Medulla oblongata (tissue), 1 donor: ENCODE measurements around the gene JAKMIP1.
A peak's percentile ranks its signal among the peaks of the same experiment; 100 is the strongest.

Experiments used
- DNase-seq: peaks from one replicate; pipeline ENCODE4 v3.0.0-alpha.2; 2015; ENCODE audit errors: extremely low spot score

Gene JAKMIP1

DNA sequence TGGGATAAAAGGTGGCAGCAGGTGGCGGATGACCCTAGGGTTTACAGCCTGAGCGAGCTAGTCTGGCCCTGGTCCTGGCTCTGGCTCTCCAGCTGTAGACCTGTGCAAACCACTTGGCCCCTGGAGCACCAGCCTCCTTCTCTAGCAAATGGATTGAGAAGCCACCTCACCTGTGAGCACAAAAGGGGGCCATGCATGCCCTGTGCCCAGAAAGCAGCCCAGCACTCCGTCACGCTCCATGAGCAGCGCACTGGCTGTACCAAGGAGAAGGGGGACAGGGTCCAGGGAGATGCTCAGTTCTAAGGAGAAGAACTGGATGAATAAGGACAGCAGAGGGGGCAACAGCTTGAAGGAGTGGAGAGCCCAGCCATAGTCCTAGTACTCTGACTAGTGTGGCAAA is 135.2 kb downstream of the JAKMIP1 start:
- no peak for DNase-seq

DNA sequence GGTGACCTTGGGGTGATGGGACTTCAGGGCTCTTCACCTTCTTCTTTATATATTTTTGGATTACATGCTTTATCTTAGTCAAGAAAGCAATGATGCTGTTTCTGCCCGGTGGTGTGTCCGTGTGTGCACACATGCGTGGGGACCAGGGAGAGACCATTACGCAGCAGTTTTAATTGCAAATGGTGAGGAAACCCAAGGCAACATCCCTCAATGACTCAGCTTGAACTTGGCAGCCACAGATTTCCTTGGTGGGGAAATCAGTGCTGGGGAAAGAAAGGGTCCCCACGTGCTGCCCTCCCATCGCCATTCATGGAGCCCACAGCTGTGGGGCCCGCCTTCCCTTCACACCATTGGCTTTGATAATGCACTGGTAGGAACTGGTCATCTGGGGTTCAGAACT is 136.0 kb downstream of the JAKMIP1 start:
- DNase-seq = no peak

DNA sequence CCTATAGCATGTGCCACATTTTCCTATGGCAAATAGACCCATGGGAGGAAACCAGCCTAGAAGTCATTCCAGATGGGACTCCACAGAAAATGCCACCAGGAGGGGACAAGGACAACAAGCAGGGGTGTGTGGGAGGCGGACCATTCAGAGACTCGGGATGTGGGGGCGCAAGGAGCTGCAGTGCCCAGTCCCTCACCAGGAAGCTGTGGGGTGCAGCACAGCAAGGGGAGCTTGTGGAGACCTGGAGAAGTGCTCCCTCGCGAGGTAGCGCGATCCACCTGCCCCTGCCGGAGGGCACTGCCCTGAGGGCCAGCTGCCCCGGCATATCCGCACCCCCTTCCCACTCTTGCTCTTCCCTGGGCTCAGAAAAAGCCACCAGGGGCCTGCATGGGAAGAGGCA is 136.7 kb downstream of the JAKMIP1 start:
- no peak for DNase-seq

DNA sequence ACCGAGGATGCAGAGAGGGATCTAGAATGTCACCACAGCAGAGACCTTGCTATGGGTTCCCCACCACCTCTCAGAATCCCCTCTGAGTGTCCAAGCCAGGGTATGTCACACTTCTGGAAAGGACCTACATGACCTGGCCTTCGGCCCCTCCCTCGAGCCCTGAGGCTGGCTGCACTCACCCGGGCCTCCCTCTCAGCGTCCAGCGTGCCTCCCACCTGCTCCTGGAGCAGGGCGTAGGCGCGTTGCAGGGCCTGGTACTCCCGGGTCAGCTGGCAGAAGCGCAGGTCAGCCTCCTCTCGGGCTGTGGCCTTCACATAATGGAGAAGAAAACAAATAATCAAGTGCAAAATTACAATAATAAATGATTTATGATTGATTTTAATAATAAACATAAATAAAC is 138.2 kb downstream of the JAKMIP1 start:
- DNase-seq = no peak

DNA sequence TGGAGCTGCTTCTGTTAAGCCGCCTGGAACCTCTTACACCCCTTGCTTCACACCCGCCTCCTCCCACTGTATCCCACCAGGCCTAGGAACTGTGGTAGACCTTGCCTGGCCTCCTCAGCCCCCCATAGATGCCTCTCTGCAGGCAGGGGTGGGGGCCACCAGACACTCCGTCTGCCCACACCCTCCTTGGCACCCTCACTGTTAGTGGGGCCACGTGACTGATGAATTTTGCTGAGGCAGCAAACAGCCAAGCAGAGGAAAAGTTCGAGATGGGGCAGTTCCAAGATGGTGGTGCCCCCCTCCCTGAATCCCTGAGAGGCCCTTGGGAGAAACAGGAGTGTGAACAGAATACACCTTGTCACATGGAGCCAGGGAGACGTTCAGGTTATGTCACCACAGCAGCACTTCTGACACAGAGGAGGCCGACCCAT is 141.0 kb downstream of the JAKMIP1 start:
- DNase-seq = no peak

DNA sequence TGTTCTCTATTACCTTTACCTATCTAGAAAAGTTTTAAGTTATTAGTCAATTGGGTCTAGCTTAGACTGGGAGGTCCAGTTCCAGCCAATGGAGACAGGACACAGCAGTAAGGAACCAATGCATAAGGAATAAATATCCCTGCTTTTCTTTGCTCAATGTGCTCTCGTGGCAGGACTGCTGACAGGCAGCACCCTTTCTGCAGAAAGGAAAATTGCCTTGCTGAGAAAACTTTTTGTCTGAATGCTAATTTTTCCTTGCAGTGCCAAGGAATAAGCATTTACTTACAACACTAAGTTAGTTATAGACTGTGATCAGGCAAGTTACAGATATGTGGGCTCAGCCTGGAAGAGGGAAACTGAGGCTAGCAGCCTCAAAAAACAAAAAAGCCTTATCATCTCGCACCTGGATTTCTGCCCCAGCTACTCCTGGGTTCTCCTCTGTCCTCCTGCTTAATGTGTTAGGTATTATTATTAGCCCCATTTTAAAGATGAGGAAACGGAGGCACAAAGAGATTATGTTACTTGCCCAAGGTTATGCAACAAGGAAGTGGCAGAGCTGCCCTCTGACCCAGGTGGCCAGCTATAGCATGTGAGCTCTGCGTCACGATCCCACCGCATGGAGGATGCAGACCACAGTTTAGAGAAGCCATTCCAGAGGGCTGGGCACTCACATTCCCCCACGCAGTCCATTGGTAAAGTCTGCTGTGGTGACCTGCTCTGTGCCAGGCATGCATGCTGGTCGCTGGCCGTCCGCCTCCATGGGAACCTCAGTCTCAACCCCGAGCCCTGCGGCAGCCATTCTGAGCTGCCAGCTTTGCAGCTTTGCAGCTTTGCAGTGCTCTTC is 141.6 kb downstream of the JAKMIP1 start:
- DNase-seq = no peak

DNA sequence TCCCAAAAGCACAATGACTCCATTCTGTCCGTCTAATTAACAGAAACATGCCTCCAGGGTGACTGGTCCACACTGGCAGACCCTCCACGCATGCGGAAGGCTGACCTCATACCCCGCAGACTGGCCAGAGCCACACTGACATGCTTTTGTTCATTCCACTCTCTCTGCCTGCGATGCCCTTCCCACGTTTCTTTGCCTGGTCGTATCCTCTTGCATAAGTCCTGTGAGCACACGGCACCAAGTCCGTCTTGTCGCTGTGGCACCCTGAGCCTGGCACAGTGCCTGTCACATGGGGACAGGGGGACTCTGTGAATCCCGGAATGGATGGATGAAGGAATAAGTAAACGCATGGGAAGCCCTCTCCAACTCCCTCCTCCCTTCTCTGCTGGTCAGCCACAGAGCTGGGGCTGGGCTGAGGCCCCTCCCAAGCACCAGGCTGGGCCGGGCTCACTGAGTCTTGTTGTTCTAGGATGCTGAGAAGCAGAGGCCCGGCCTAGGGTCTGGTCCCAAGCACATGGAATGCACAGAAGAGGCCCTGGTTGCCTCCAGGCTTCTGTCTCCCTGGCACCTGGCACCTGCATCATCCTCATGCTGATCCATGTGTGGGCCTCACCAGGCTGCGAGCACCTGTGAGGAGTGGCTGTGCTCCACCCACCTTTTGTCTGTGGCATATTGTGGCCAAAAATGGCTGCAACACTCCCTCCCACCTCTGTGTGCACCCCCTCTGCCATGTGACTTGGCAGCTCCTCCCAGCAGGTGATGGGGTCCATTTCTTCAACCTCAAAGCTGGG is 143.2 kb downstream of the JAKMIP1 start:
- DNase-seq = peak; percentile 5

DNA sequence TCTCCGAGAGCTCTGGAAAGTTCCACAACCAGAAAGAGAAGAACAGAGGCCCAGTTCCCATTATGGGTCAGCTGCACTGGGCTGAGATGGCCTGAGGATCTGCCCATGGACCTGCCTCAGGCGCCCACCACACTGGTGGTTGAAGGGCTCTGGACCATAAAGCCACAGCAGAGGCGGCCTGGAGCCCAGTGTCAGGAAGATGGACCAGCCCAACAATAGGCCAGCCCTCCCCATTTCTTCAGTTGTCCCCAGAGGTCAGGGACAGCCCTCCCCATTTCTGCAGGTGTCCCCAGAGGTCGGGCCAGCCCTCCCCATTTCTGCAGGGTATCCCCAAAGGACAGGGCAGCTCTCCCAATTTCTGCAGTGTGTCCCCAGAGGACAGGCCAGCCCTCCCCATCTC is 144.9 kb downstream of the JAKMIP1 start:
- DNase-seq = no peak

DNA sequence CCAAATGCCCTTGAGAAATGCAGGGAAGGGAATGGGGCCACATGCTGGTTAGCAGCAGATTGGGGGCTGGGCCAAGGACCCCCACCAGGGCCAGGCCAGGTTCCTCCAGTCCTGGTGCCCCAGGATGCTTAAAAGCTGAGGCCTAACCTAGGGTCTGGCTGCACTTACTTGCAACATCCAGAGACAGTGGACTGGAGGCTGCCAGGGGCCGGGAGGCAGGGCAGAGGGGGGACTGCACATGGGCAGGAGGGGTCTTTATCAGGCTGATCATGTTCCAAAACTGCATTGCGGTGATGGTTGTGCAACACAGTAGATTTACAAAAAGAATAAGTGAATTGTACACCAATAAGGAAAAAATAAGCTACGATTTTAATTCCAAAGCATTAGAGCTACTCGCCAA is 145.3 kb downstream of the JAKMIP1 start:
- DNase-seq = no peak

DNA sequence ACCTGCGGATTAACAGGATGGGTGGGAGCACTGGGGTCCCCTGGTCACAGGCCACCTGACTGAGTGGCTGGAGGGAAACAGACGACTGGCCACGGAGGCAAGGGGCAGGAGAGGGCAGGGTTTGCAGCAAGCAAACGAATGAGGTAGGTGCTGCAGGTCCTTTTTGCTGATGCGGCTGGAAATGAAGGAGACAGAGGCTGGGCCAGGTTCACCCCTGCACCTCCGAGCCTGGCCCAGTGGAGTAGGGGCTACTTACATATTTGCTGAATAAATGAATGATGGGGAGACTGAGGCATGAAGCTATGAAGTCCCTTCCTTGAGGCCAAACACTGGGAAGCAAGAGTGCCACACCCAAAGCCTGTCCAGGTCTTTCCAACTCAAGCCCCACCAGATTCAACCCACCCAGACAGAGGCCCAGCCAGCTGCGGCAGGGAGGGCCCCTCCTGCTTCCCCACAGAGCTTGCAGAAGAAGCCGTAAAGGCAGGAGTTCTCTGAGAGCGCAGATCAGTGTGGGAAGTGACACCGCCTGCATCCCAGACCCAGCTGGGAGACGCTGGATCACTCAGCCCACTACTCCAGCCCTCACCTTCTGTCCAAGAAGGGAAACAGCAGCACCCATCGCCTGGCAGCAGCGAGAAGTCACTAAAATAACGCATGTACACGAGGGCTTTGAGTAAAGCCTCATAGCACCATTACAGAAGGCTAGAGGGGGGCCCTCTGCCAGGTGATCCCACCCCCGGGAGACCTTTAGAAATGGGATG is 146.0 kb downstream of the JAKMIP1 start:
- DNase-seq = no peak

DNA sequence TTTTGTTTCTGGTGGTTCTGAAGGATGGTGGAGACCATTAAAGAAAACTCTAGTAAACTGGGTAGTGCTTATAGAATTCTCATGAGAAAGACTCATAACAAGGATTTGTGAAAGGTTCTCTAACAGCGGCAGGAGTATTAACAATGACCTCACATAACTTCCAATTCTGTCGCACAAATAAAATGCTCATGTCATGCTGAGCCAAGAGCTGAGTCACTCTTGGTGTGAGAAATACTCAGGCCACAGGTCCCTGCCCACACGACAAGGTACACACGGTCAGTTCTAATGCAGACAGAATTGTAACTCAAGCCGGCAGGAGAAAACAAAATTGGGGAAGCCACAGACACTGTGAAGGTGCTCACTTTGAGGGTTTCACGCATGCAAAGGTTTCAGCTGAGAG is 147.7 kb downstream of the JAKMIP1 start:
- no peak for DNase-seq

DNA sequence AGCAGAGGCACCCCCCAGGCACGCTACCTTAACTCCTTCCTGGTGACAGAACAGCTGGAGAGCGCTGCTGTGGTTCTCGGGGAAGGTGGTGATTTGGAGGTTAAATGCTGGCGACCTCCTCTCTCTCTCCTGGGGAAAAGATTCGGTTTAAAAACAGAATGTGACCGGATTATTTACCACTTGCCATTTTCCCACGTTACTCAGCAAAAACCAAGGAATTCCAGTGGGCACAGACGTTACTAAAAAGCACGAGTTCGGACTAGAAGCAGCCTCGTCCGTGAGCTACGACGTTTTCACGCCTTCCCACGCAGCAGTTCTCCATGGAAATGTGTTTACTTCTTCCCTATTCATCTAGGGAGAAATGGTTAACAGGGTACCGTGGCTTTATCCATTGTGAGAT is 149.8 kb downstream of the JAKMIP1 start:
- DNase-seq = no peak

DNA sequence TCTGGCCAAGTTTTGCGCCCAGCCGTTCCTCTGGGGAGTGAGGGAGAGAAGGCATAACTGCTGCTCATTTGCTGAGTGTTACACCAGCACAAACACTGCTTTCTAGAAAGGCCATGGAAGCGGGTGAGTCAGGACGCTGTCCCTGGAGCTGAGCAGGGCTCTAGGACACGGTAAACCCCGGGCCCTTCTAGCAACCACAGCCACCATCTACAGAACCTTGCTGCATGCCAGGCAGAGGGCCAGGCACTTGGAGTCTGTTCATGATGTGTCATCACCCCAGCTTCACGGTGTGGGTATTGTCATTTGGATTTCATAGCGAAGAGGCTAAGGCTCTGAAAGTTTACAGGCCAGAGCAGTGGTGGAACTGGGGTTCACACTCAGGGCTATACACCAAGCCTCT is 150.4 kb downstream of the JAKMIP1 start:
- DNase-seq = peak; percentile 6

DNA sequence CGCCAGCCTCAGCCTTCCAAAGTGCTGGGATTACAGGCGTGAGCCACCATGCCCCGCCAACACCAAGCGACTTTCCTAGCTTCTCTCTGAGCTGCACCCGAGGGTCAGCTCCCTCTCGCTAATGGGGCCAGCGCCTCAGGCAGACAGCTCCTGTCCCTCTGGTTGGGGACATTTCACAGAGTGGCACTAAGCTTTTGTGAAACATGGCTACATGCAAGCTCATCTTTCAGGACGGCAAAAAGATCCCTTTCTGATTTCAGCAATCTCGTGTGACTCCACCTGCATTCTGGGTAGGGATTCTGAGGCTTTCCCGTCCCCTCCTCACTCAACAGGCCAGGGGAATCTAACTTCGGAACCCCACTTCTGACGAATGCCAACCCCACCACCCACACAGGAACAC is 151.1 kb downstream of the JAKMIP1 start:
- DNase-seq = no peak

DNA sequence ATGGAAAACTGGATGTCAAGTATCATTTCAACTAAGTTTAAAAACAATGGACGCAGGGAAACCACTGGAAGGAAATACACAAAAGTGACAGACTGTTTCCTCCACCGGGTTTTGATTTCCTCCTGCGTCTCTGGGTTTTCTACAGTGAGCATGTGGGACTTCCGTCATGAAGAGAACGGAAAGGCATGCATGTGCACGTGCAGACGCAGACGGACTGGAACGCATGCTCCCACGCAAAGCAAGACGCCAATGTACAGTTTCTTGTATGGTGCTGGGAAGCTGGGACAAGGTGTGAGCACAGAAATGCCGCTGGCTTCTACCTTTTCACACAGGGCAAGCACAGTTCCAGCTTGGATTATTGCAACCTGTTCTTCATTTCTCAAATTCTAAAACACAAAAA is 151.8 kb downstream of the JAKMIP1 start:
- DNase-seq = no peak

DNA sequence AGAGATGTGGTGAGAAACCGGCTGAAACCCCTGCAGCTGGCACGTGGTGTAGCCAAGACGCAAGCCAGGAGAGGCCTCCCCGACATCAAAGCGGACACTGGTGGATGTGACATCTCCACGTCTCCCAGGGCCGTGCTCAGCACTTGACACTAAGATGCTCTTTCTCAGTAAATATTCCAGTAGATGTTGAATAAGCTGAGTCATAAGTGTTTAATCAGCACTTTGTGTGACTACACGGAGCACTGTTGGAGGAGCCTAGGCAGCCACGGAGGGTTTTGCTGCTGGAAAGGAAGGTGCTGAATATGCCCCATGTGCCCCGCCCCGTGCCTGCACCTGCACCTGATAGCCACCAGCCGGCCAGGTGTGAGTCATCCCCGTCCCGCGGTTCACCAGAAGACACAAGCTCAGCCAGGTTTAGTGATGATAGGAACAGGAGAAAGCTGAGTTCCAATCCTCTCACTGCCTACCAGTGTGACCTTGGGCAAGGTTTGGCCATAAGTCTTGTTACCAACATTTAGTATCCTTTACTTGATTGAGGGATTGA is 153.1 kb downstream of the JAKMIP1 start:
- DNase-seq = no peak

DNA sequence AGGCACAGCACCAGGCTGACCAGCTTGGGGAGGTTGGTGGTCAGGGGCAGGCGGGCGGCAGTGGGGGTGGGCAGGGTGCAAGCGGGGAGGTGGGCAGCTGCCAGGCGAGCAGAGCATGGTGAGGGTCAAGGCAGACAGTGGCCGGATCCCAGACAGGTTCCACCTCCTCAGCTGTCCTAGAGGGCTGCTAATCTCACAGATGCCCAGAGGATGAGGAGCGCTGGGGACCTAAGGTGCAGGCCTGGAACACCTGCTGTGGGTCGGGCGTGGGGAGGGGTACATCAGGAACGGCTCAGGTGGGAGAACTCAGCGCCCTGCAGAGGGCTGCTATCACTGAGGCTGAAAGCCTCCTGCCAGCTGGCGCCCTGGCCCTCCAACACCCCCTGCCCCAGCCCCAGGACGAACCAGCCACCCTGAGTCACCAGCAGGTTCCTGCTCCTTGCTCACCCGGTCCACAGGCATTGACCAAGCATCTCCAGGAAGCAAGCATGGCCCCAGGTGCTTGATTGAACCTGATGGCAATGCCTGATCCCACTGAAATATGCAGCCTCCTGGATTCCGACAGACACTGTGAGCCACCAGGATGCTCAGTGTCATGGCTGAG is 153.7 kb downstream of the JAKMIP1 start:
- no peak for DNase-seq

DNA sequence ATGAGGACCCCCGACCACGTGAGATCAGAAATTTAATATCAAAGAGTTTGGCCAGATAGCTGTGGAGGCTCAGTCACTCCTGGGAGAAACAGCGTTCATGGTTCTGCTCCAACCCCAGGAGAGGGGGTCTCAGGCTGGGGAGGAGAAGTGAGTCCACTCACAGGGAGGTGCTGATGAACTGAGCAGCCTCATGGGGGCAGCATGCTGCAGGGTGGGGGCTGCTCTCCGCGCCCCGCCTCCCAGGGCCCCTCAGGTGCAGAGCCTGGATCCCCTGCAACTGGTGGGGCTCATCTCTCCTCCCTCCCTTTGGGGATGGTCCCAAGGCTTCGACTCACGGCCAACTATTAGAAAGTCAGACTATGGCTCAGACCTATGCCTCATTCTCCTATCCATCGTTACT is 155.5 kb downstream of the JAKMIP1 start:
- DNase-seq = no peak

DNA sequence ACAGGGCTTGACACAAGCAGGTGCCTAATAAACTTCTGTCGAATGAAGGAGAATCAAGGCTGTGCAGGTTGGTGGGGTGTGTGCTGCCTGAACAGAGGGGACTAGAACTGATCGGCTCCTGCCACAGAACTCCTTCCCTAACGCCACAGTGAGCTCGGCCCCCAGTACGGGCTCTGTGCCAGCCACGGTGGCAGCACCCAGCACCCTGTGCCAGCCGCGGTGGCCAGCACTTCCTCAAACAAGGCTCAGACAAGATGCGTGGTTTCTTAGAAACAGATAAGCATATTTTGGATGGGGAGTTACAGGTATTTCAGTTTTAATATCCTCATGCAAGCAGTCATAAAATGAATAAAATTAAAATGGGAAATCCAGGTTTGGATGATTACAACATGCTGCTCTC is 156.1 kb downstream of the JAKMIP1 start:
- DNase-seq = no peak

DNA sequence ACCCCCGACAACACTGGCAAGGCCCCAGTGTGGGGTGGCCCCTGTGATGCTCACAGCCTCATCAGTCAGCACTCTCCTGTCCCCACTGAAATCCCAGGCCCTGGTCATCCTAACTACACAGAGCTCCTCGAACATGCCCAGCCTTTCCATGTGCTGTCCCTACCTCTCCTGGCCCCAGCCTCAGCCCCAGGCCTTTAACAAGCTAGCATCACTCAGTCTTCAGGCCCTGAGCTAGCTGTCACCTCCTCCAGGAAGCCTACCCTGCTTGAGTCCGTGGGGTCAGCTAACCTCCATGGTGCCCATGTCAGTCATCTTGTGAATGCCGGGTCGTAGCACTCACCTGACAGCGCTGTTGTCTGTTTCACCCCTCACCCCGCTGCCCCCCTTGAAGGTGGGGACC is 156.5 kb downstream of the JAKMIP1 start:
- DNase-seq = no peak

DNA sequence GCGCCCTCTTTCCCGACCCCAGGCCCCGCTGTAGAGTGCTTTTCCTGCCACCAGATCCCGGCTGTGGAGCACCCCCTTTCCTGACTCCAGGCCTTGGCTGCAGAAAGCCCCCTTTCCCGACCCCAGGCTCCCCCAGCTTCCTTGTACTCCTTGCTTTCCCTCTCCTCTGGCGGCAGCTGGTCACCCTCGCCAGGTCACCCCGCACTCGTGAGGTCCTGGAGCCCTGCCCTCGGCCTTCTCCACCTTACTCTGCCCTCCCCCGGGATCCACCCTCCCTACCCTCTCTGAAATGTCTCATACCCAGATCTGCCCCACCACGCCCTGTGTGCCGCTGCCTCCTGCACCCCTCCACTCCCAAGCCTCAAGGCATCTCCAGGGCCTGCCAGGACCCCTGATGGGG is 157.2 kb downstream of the JAKMIP1 start:
- DNase-seq = no peak
